IPS-18a (cell line): Measurements from ENCODE around the gene SPRED3.
"Not testable (repeated sequence)": the region's sequence is repeated elsewhere in the genome, so short reads cannot be mapped to it uniquely, and the experiment has no call there.

ENCODE experiments used
- H3K27ac ChIP-seq: one replicate; pipeline ENCODE4 v1.5.1; 2013; ENCODE audit warnings: low read length
- H3K27me3 ChIP-seq: one replicate; pipeline ENCODE4 v1.6.1; 2013; ENCODE audit warnings: mild to moderate bottlenecking, low read length; ENCODE audit not compliant: control insufficient read depth, insufficient read depth
- H3K36me3 ChIP-seq: one replicate; pipeline ENCODE4 v1.6.1; 2013; ENCODE audit warnings: low read depth, low read length; ENCODE audit not compliant: control insufficient read depth
- H3K4me1 ChIP-seq: one replicate; pipeline ENCODE4 v1.6.1; 2013; ENCODE audit warnings: low read depth, low read length; ENCODE audit not compliant: control insufficient read depth
- H3K4me3 ChIP-seq: one replicate; pipeline ENCODE4 v1.5.1; 2013; ENCODE audit warnings: low read length
- H3K9ac ChIP-seq: one replicate; pipeline ENCODE4 v1.6.1; 2013; ENCODE audit warnings: mild to moderate bottlenecking, low read length, moderate library complexity
- H3K9me3 ChIP-seq: one replicate; pipeline ENCODE4 v1.6.1; 2013; ENCODE audit warnings: low read depth, low read length; ENCODE audit not compliant: control insufficient read depth

The SPRED3 gene

DNA sequence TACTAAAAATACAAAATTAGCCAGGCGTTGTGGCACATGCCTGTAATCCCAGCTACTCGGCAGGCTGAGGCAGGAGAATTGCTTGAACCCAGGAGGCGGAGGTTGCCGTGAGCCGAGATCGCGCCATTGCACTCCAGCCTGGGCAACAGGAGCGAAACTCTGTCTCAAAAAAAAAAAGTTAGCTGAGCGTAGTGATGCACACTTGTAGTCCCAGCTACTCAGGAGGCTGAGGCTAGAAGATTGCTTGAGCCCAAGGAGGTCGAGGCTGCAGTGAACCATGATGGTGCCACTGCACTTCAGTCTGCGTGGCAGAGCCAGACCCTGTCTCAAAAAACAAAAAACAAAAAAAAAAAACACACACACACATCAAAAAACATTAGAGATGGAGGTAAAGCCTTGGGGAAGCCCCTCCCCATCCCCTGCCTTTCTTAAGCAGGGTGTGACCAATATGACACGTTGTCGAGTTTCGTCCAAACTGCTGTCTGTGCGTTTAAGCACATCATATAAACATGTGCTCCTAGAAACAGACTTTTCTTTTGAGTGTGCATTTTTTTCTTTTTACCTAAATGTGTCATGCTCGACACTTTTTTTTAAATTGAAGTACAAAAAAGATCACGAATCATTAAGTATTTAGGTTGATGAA is 38.7 kb downstream of the SPRED3 start:
- not testable (repeated sequence) for H3K27ac ChIP-seq, H3K4me3 ChIP-seq, H3K27me3 ChIP-seq, H3K9me3 ChIP-seq, H3K9ac ChIP-seq, H3K36me3 ChIP-seq
- peaks cover 13% of the 10 kb centered on the region for H3K4me1 ChIP-seq

DNA sequence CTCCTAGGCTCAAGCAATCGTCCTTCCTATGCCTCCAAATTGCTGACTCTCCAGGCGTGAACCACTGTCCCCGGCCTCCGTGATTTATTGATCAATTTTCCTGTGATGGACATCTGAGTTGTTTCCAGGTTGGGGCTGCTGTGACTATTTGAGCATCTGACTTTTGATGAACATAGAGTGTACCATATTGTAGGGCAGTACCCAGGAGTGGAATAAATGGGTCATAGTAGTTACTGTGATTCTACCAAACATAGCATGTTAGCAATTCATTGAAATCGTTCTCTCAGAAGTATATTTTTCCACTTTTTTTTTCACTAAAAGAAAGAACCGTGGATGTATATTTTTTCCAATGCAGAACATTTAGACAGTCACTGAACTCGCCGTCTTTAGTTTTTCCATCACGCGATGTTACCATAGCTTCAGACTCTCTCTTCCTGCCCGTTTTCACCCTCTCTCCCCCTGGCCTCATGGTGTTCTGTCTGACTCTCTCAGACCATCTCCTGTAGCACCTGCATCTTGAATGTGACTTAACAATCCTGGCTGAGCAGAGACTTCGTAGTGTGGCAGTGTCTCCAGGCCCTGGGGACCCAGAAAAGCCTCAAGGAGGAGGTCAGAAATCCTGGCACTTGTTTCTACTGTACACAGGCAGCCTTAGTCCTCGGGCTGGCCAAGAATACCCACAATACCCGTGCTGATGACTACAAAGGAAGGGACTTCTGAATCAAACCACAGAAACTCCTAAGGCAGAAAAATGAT is 40.7 kb downstream of the SPRED3 start:
- H3K27ac ChIP-seq: no peak overlapping the region
- H3K9ac ChIP-seq: no peak overlapping the region
- no peaks in the 10 kb centered on the region for H3K27me3 ChIP-seq
- H3K36me3 ChIP-seq: no peaks in the 10 kb centered on the region
- H3K9me3 ChIP-seq: no peaks in the 10 kb centered on the region
- H3K4me1 ChIP-seq: peaks cover 19% of the 10 kb centered on the region
- no peak overlapping the region for H3K4me3 ChIP-seq

DNA sequence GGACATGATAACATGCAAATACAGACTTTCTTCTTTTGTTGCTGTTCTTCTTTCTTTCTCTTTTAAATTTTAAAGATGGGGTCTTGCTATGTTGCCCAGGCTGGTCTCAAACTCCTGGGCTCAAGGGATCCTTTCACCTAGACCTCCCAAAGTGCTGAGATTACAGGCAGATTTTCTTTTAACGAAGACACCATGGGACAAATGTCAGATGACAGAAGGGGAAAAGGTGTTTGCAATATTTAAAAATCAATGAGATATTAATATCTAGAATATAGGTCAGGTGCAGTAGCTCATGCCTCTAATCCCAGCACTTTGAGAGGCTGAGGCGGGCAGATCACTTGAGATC is 41.3 kb downstream of the SPRED3 start:
- Histone ChIP-seq H3K27ac (no peak overlapping the region), H3K9ac (no peak overlapping the region), H3K4me1 (peaks cover 20% of the 10 kb centered on the region)

DNA sequence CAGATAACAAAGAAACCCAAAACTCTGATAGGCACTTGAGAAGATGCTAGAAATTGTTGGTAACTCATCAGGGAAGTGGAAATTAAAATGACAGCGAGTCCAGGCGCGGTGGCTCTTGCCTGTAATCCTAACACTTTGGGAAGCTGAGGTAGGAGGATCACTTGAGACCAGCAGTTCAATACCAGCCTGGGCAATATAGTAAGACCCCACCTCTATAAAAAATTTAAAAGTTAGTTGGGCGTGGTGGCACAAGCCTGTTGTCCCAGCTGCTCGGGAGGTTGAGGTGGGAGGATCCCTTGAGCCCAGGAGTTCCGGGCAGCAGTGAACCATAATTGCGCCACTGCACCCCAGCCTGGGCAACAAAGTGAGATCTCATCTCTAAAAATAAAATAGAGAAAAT is 42.4 kb downstream of the SPRED3 start:
- no peak overlapping the region for H3K27ac ChIP-seq
- no peaks in the 10 kb centered on the region for H3K27me3 ChIP-seq
- H3K9ac ChIP-seq: no peak overlapping the region
- peaks cover 20% of the 10 kb centered on the region for H3K4me1 ChIP-seq
- no peaks in the 10 kb centered on the region for H3K9me3 ChIP-seq
- no peaks in the 10 kb centered on the region for H3K36me3 ChIP-seq
- H3K4me3 ChIP-seq: no peak overlapping the region

More for the DNA sequence above, 41.3 kb downstream of the SPRED3 start:
- no peaks in the 10 kb centered on the region for H3K27me3 ChIP-seq
- no peaks in the 10 kb centered on the region for H3K9me3 ChIP-seq
- no peak overlapping the region for H3K4me3 ChIP-seq
- H3K36me3 ChIP-seq: no peaks in the 10 kb centered on the region

DNA sequence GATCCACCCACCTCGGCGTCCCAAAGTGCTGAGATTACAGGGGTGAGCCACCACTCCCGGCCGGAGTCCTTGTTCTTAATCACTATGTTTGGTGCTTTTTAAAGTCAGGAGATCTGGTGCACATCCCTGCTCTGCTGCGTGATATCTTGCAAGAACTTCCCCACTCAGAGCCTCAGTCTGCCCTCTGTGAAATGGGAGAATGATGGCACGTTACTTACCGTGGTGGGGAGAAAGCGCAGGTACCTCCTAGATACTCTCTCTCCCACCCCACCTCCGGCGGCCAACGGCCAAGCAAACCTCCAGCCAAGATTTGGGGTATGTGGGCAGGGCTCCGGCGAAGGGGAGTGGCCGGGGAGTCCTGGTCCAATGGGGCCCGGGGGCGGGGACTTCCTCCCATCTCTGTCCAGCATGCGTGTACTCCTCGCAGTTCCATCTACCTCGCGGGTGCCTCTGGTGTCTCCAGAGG is 44.8 kb downstream of the SPRED3 start, which contains the start of gene RYR1:
Gene RYR1 (plus strand): TSS at position 424 of the 466 bp plus-strand sequence. CDS start 139 bp downstream, outside the sequence.
- no peaks in the 10 kb centered on the region for H3K27me3 ChIP-seq
- H3K4me3 ChIP-seq: peak within 1 kb of the TSS; percentile 88
- peaks cover 12% of the 10 kb centered on the region for H3K4me1 ChIP-seq
- H3K36me3 ChIP-seq: no peaks in the 10 kb centered on the region
- peak within 1 kb of the TSS; percentile 48 for H3K9ac ChIP-seq
- no peak within 1 kb of the TSS for H3K27ac ChIP-seq
- no peaks in the 10 kb centered on the region for H3K9me3 ChIP-seq

DNA sequence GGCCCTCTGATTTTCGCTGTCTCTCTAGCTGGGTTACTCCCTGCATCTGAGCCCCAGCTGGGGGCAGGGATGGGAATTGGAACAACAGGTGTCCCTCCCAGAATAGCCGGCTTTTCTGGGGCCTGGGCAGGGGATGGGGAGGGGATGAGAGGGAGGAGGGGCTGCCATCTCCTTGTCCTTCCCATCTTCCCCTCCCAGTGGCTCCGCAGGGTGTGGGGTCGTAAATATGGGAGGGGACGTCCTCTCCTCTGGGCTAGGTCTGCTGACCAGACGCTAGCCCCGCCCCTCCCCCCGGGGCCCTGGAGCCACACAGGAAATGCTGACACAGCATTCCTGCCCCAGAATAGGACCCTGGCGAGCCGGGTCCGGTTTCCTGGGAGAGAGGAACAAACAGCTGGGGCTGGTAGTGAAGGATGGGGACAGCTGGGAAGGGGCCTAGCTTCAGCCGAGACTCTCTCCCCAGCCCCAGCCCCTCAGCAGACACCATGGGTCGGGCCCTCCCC is 46.1 kb downstream of the SPRED3 start:
- Histone ChIP-seq H3K27ac (peak overlapping the region; percentile 63), H3K4me1 (peaks cover 12% of the 10 kb centered on the region), H3K36me3 (no peaks in the 10 kb centered on the region), H3K9me3 (no peaks in the 10 kb centered on the region), H3K9ac (peak overlapping the region; percentile 48), H3K27me3 (no peaks in the 10 kb centered on the region), H3K4me3 (peak overlapping the region; percentile 88)

DNA sequence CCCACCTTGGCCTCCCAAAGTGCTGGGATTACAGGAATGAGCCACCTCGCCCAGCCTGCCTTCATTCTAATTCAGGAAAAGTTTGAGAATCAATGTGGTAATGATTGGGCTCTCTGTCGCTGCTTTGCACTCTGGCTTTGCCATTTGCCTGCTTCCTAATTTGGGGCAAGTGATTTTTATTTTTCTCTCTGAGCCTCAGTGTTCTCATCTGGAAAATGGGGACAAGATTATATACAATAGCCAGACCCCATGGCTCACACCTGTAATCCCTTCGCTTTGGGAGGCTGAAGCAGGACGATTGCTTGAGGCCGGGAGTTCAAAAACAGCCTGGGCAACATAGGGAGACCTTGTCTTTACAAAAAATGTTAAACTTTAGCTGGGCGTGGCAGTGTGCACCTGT is 48.8 kb downstream of the SPRED3 start:
- no peak overlapping the region for H3K4me3 ChIP-seq
- H3K9ac ChIP-seq: no peak overlapping the region
- peaks cover 12% of the 10 kb centered on the region for H3K4me1 ChIP-seq
- H3K9me3 ChIP-seq: no peaks in the 10 kb centered on the region
- no peaks in the 10 kb centered on the region for H3K36me3 ChIP-seq
- H3K27ac ChIP-seq: no peak overlapping the region
- H3K27me3 ChIP-seq: no peaks in the 10 kb centered on the region

DNA sequence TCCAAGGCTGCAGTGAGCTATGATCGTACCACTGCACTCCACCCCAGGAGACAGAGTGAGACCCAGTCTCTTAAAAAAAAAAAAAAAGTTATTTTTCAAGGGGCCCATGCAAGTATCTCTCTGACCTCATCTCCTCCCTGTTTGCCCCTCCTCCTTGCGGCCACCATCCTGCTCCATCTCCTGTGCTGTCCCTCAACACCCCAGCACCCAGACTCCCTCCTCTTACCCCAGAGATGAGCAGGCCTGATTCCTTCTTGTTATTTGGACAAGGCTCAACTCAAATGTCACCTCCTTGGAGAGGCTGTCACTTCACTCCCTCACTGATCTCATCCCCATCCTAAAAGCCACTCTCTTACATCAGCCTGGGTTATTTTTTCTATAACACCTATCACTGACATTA is 49.4 kb downstream of the SPRED3 start:
- peaks cover 12% of the 10 kb centered on the region for H3K4me1 ChIP-seq
- H3K27ac ChIP-seq: no peak overlapping the region
- no peaks in the 10 kb centered on the region for H3K27me3 ChIP-seq
- H3K9me3 ChIP-seq: no peaks in the 10 kb centered on the region
- H3K9ac ChIP-seq: no peak overlapping the region
- H3K36me3 ChIP-seq: no peaks in the 10 kb centered on the region
- no peak overlapping the region for H3K4me3 ChIP-seq

DNA sequence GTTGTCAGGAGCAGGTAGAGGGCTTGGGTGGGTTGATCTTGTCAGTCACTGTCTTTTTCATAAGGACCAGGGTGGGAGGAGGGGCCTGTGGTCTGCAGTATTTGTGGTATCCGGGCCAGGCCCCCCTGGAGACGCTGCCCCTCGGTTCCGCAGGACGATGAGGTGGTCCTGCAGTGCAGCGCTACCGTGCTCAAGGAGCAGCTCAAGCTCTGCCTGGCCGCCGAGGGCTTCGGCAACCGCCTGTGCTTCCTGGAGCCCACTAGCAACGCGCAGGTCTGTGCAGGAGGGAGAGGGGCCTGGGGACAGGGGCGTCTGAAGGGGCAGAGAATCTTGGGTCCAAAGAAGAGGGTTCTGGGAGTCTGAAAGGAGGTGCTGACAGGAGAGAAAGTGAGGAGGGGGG is 52.1 kb downstream of the SPRED3 start:
- Histone ChIP-seq H3K36me3 (peaks cover 8% of the 10 kb centered on the region), H3K9me3 (no peaks in the 10 kb centered on the region), H3K27me3 (no peaks in the 10 kb centered on the region), H3K27ac (no peak overlapping the region), H3K9ac (no peak overlapping the region), H3K4me3 (no peak overlapping the region), H3K4me1 (no peaks in the 10 kb centered on the region)

DNA sequence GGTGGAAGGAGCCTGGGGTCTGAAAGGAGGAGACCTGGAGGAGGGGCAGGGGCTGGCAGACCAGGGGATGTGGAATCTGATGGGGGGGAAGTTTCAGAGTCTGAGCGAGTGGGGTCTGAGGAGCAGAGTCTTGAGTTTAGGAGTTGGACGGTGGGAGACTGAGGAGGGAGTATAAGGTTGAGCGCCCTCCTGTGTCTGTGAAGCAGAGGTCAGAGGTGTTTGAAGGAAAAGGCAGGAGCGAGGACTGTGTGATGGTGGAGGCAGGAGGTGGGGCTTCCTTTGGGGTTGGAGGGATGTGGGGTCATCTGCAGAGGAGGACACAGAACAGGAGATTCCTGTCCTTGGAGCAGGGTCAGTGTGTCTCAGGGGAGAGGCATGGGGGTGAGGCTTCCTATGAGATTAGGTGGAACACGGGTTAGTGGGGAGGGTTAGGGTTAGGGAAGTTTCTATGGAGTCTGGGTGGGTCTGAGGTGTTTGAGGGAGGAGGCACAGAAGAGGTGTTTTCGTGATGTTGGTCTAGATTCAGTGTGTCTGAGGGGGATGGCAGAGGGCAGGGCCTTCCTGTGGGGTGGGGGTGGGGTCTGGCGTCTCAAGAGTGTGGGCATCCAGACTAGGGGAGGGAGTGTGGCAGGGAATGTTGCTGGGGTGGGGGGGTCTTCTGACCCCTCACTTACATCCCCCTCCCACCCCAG is 53.3 kb downstream of the SPRED3 start:
- Histone ChIP-seq H3K27ac (no peak overlapping the region), H3K27me3 (no peaks in the 10 kb centered on the region), H3K9ac (no peak overlapping the region), H3K4me3 (no peak overlapping the region), H3K4me1 (no peaks in the 10 kb centered on the region), H3K36me3 (peaks cover 8% of the 10 kb centered on the region), H3K9me3 (no peaks in the 10 kb centered on the region)

DNA sequence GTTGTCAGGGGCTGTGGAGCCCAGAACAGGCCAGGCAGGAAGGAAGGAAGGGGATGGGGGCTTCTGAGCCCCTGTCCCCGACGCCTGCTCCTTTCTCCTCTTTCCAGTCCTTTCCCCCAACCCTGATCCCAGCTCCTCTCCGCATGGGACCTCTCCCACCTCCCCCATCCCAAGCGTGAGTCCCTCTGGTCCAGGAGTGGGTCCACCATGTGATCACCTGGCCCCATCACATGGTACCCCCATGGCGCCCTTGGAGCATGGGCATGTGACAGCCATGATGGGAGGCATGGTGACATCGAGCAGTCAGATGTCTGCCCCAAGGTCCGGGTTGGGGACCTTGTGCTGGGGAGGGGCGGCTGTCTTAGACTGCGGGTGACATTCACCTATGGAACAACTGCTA is 54.2 kb downstream of the SPRED3 start:
- Histone ChIP-seq H3K4me1 (no peaks in the 10 kb centered on the region), H3K27me3 (no peaks in the 10 kb centered on the region), H3K27ac (no peak overlapping the region), H3K9me3 (no peaks in the 10 kb centered on the region), H3K9ac (no peak overlapping the region), H3K4me3 (no peak overlapping the region), H3K36me3 (peaks cover 8% of the 10 kb centered on the region)
